Neural progenitor cell (in vitro differentiated cells): ENCODE results near the gene APLP2.

Experiments used
- EZH2 ChIP-seq: fragments of 200-600 bp; sonication (generic); IDR thresholded peaks from 2 replicates; pipeline ENCODE4 v1.6.1; 2017; ENCODE audit warnings: antibody characterized with exemption, mild to moderate bottlenecking, moderate library complexity
- EZH2phosphoT487 ChIP-seq: fragments of 200-600 bp; sonication (generic); IDR thresholded peaks from 2 replicates; pipeline ENCODE4 v1.6.1; 2017; ENCODE audit warnings: antibody characterized with exemption
- TF ChIP-seq, protein P1 (sequence below): fragments of 200-600 bp; sonication (generic); IDR thresholded peaks from 2 replicates; pipeline ENCODE4 v1.5.1; 2017; ENCODE audit warnings: antibody characterized with exemption, mild to moderate bottlenecking

GRCh38 chr11:130144861-130145281 lies 75.2 kb downstream of the APLP2 start:
- TF ChIP-seq EZH2, result no peak
- TF ChIP-seq, protein P1, sequence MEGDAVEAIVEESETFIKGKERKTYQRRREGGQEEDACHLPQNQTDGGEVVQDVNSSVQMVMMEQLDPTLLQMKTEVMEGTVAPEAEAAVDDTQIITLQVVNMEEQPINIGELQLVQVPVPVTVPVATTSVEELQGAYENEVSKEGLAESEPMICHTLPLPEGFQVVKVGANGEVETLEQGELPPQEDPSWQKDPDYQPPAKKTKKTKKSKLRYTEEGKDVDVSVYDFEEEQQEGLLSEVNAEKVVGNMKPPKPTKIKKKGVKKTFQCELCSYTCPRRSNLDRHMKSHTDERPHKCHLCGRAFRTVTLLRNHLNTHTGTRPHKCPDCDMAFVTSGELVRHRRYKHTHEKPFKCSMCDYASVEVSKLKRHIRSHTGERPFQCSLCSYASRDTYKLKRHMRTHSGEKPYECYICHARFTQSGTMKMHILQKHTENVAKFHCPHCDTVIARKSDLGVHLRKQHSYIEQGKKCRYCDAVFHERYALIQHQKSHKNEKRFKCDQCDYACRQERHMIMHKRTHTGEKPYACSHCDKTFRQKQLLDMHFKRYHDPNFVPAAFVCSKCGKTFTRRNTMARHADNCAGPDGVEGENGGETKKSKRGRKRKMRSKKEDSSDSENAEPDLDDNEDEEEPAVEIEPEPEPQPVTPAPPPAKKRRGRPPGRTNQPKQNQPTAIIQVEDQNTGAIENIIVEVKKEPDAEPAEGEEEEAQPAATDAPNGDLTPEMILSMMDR, result no peak
- no peak for TF ChIP-seq EZH2phosphoT487
